ENCODE data around the gene STEAP3.
A peak's percentile ranks its signal among the peaks of the same experiment; 100 is the strongest.

STEAP3 gene

GRCh38 chr2:119223521-119224390 lies at the start of gene STEAP3:
TSS of gene STEAP3 (plus strand) at chr2:119223834. CDS start at chr2:119231013, 7,179 bp downstream.
- DNase-seq: no peak

DNA sequence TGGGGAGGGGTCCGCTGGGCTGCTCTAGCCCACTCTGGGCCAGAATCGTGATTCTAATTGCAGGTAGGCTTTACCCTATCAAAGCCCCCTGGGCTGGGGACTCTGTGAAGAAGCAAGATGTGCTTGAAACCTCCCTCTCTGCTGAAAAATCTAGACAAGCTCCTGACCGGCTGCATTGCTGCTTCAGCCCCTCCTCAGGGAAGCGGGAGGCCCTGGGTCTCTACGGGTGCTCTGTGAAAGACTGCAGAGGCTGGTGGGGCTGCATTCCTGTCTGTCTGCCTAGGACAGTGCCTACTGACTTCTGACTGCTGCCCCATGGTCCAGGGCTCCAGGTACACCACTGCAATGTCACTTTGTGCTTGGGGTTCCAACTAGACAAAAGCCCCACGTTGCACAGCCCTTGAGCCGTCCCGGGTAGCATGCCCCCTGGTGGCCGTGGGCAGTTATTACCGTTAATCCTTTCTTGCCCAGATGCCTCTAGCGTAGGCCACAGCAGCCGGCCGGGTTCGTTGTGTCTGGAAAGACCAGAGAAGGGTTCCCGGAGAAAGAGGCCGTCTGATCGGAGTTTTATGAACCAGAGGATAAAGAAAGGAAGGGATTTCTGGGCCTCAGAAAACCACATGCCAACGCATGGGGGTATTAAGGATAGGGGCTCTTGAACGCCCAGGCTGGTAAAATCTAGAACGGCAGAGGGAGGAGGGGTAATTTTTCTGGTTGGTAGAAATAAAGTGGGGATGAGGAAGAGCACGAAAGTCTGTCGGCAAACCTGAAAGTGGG lies 49.2 kb upstream of the STEAP3 start:
- DNase-seq: peak; percentile 58

GRCh38 chr2:119174993-119175347 lies 48.7 kb upstream of the STEAP3 start:
- no peak for DNase-seq

GRCh38 chr2:119175517-119175916 lies 48.1 kb upstream of the STEAP3 start:
- DNase-seq: no peak

DNA sequence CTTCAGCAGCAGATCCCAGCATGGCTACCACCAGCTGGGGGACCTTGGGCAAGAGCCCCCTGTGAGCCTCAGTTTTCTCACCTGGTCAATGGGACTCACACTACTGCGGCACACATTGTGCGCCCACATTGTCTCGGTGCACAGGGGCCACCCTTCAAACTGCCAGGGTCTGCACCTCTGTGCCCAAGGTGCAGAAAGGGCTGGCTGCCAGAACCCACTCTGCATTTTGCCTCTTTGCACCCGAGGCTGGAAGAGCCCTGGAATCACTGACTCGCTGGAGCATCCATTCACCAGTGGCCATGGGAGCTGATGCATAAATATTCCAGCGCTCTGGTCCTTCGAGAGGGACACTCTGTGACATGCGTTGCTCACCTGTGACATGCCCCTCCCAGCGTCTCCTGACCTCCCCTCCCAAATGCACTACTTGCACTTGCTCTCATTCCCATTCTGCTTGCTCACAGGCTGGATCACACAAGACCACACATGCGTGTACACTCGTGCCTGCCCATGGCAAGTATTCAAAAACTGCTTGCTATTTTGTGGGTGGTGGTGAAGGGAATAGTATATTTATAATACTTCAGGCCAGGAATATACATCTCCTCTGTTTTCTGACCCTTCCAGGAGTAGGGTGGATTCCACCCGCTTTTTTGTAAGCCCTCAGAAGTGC lies 46.3 kb upstream of the STEAP3 start:
- DNase-seq: no peak

DNA sequence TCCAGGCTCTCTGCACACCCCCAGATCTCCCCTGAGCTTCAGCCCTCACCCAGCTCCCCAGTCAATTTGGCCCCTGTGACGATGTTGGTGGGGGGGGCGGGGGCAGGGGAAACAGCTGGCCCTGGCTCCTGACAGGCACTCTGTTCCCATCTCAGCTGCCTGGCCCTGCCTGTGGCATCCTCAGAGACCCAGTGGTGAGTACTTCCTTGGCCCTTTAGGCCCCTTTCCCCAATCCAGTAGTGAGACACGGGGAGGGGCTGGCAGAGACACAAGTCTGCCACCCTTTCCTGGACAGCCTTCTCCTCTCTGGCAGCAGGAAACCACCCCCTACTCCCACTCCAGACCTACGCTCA lies 45.8 kb upstream of the STEAP3 start:
- DNase-seq: no peak

DNA sequence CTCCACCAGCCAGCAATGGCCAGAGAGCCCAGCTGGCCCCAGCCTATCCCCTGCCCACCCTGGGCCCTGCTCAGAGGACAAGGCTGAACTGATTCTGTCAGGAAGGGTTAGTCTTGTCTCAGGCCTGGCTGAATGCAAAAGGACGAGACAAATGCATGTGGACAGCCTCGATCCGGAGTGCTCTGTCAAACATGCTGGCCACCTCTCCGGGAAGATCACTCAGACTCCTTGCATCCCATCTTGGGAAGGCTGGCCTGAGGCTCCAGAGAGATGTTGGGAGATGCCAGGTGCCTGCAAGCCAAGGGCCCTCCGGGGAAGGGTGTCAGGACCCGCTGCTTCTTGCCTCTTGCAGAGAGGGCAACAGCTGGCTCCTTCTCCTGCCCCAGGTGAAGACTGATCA lies 44.9 kb upstream of the STEAP3 start:
- DNase-seq: no peak

DNA sequence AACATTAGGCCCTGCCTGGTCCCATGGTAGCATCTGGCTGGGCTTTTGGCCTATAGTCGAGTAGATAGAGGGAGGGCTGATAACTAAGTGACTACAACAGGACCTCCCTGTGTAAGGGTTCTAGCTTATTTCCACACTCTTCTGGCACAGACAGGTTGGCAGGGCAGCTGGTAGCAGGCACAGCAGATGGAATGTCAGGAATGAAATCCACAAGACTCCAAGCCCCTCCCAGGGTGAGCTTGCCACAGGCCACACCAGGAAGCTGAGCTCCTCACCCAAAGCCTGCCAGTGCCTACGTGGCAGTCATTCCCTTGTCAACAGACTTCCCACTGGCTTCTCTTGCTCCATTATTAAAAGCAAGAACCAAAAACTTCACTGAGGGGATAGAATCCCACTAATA lies 44.4 kb upstream of the STEAP3 start:
- no peak for DNase-seq

GRCh38 chr2:119179991-119180390 lies 43.6 kb upstream of the STEAP3 start:
- DNase-seq: no peak

- no peak for DNase-seq
Measured at GRCh38 chr2:119180892-119181291, 42.7 kb upstream of the STEAP3 start.

DNA sequence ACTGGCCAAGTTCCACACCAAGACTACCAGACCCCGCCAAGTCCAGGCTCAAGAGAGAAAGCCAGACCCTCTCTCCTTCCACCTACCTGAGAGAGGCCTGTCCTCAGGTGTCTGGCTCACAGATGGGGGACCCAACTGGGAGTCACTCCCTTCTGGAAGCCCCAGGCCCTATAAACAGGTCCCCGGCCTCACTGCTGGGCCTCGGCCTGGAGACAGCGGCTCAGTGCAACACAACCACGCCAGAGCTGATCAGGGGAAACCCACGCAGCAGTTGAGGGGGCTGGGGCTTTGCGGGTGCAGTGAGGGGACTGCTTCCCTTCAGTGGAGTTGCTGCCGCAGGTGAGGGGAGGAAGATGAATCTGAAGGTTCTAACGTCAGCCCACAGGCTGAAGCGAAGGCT lies 42.2 kb upstream of the STEAP3 start:
- DNase-seq: no peak

GRCh38 chr2:119181791-119182445 lies 41.7 kb upstream of the STEAP3 start:
- no peak for DNase-seq

- no peak for DNase-seq
Measured at GRCh38 chr2:119184512-119184911, 39.1 kb upstream of the STEAP3 start.

DNA sequence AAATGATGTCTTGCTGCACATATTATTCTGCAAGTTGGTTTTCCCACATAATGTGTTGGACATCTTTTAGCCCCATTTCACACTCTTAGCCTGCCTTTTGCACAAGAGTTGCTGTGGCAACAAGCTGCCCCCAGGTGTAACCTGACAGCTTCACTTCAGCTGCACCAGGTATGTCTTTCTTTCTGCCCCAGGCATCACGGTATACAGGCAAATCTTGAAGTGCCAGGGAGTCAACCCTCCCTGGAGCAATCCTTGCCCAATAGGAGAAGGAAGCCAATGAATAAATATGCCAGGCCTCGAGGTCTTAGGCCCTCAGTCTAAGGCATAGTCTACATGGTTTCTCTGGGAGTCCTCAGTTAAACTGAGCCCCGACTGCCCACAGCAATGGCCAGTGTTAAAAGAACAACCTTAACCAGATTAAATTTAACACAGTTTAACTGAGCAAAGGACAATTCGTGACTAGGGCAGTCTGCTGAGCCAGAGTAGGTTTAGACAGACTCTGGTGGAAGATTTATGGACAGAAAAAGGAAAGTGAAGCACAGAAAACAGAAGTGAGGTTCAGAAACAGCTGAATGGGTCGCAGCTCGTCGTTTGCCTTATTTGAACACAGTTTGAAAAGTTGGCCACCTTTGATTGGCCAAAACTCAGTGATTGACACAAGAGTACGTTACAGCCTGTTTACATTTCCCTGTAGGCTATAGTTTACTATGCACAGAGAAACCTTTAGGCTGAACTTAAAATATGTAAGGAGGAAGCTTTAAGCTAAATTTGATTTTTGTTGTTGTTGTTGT lies 33.1 kb upstream of the STEAP3 start:
- no peak for DNase-seq

- DNase-seq: no peak
Measured at GRCh38 chr2:119192893-119193292, 30.7 kb upstream of the STEAP3 start.

DNA sequence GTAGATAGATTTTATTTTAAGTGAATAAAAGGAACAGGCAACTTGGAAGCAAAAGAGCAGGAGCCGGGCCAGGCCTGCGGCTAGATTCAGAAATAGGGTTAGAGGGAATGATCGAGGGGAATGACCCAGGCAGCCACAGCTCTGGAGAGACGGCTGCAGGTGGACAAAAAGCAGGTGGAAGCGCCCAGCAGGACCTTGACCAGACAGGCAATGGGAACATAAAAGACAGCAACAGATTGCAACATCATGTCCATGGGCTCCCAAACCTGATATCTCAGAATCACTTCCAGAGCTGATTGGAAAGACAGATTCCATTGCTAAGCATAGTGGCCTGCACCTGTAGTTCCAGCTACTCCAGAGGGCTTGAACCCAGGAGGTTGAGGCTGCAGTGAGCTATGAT lies 28.6 kb upstream of the STEAP3 start:
- no peak for DNase-seq

DNA sequence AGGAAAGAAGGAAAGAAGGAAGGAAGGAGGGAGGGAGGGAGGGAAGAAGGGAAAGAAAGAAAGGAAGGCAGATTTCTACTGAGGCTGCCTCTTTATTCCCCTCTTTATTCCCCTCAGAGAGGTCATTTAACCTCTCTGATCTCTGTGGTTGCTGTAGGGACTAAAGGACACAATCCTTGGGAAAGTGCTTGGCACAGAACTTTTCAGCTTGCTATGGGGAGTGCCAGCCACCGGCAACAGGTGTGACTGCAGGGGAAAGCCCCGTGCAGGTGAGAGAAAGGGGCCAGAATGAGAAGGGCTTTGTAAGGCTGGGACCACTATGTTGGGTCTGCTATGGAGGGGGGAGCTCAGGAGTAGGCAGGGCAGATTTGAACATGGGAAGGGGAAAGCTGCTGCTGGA lies 27.7 kb upstream of the STEAP3 start:
- no peak for DNase-seq

GRCh38 chr2:119196301-119197125 lies 27.1 kb upstream of the STEAP3 start:
- DNase-seq: no peak

GRCh38 chr2:119197126-119197405 lies 26.6 kb upstream of the STEAP3 start:
- no peak for DNase-seq

- no peak for DNase-seq
Measured at GRCh38 chr2:119197529-119198239, 25.9 kb upstream of the STEAP3 start.

DNA sequence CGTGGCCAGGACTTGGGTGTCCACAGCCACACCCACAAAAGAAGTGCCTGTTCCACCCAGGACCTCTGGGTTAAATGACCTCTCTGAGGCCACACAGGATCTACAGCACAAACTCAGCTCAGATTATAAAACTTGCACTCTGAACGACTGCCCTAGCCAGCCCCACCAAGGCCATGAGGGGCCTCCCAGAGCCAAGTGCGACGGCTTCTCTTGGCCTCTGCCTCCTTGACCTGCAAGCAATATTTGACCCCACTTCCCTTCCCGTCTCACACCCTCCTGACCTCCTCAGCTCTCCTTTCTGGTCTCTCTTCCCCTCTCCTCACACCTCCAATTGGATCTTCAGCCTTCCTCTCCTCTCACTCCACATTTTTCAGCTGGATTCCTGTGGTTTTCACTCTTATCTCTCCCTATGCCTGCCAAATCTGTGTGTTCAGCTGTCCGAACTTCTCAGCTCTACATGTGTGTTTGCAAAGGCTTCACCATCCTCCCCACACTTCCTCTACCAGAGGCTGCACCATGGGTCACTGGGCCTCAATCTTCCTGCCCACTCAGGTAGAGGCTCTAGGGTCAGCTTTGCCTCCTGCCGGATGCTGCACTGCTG lies 25.3 kb upstream of the STEAP3 start:
- no peak for DNase-seq

Data from stimulated activated CD4-positive, alpha-beta T cell treated with anti-CD3 and anti-CD28 coated beads, Interleukin-4, amount 100 ng/mL, for 24 hours (primary cell).